CD8-positive, alpha-beta memory T cell (primary cell): ENCODE measurements around the gene MOV10. TPM values are rescaled to one million over a fixed set of nuclear protein-coding genes. Genes with fewer than 3 reads are reported as not detected.

Source experiments
- CTCF ChIA-PET: fragments of 350-600 bp; sonication (Branson Sonifier 250); formaldehyde crosslinking; loops from one replicate; lab custom pipeline; 2021; ENCODE audit warnings: antibody characterized with exemption; lab: Charles Lee
- POLR2A ChIA-PET: fragments of 350-600 bp; sonication (Branson Sonifier 250); formaldehyde crosslinking; loops from one replicate; lab custom pipeline; 2021; ENCODE audit warnings: antibody characterized with exemption; lab: Charles Lee
- DNase-seq, 5 donors: peaks; one replicate each; pipeline versions ENCODE4 v3.0.0 to v3.0.0-alpha.2; 2020 to 2022; ENCODE audit warnings: mixed read lengths in 1 of 5
- H3K27ac ChIP-seq: one replicate; pipeline ENCODE4 v1.7.0; 2013; ENCODE audit warnings: low read depth, mild to moderate bottlenecking, low read length, moderate library complexity
- H3K27me3 ChIP-seq: 2 replicates; pipeline ENCODE4 v1.7.0; 2013; ENCODE audit warnings: low read length, mild to moderate bottlenecking; ENCODE audit not compliant: insufficient read depth, poor library complexity, severe bottlenecking
- H3K36me3 ChIP-seq: 2 replicates; pipeline ENCODE4 v1.7.0; 2013; ENCODE audit warnings: mild to moderate bottlenecking, low read length, moderate library complexity; ENCODE audit not compliant: insufficient read depth
- H3K4me1 ChIP-seq: 2 replicates; pipeline ENCODE4 v1.7.0; 2013; ENCODE audit warnings: mild to moderate bottlenecking, low read length, moderate library complexity; ENCODE audit not compliant: insufficient read depth
- H3K4me3 ChIP-seq: 2 replicates; pipeline ENCODE4 v1.7.0; 2013; ENCODE audit warnings: mild to moderate bottlenecking, low read length
- H3K9me3 ChIP-seq: 2 replicates; pipeline ENCODE4 v1.7.0; 2013; ENCODE audit warnings: mild to moderate bottlenecking, low read length
- H3K27ac Mint-ChIP-seq, 8 donors: one replicate each; pipeline ENCODE4 v1.8.0; 2020 to 2021; ENCODE audit warnings: mixed read lengths in 8 of 8, mild to moderate bottlenecking in 6 of 8, inconsistent platforms in 3 of 8, moderate library complexity in 3 of 8
- H3K27me3 Mint-ChIP-seq, 2 donors: one replicate each; pipeline ENCODE4 v1.8.0; 2020 to 2021; ENCODE audit warnings: mixed read lengths in 2 of 2, mild to moderate bottlenecking in 1 of 2, moderate library complexity in 1 of 2
- H3K36me3 Mint-ChIP-seq, 3 donors: one replicate each; pipeline ENCODE4 v1.8.0; 2020 to 2021; ENCODE audit warnings: mixed read lengths in 3 of 3, inconsistent platforms in 1 of 3, mild to moderate bottlenecking in 1 of 3
- H3K4me1 Mint-ChIP-seq, 3 donors: one replicate each; pipeline ENCODE4 v1.8.0; 2020 to 2021; ENCODE audit warnings: mixed read lengths in 3 of 3, inconsistent platforms in 1 of 3, mild to moderate bottlenecking in 1 of 3
- H3K4me3 Mint-ChIP-seq, 7 donors: one replicate each; pipeline ENCODE4 v1.8.0; 2020 to 2021; ENCODE audit warnings: mixed read lengths in 7 of 7, mild to moderate bottlenecking in 6 of 7, moderate library complexity in 4 of 7, inconsistent platforms in 2 of 7
- H3K9me3 Mint-ChIP-seq, 5 donors: one replicate each; pipeline ENCODE4 v1.8.0; 2020 to 2022; ENCODE audit warnings: mixed read lengths in 5 of 5, mild to moderate bottlenecking in 3 of 5, moderate library complexity in 2 of 5, inconsistent platforms in 1 of 5
- polyA plus RNA-seq: library from polyadenylated mRNA; unstranded; fragments of 300-500 nt; fragmentation: Illumina TruSeq; gene quantifications from one replicate; pipeline ENCODE4 v1.2.3, GENCODE V29; 2021
- total RNA-seq, 2 experiments: library from RNA; stranded (reverse); gene quantifications; one replicate each; pipeline ENCODE4 v1.2.3, GENCODE V29; 2021

Gene MOV10
- total and polyA plus RNA-seq, 3 experiments from 2014 or later, result 29.9 to 33.7 (median 31.0) TPM

DNA sequence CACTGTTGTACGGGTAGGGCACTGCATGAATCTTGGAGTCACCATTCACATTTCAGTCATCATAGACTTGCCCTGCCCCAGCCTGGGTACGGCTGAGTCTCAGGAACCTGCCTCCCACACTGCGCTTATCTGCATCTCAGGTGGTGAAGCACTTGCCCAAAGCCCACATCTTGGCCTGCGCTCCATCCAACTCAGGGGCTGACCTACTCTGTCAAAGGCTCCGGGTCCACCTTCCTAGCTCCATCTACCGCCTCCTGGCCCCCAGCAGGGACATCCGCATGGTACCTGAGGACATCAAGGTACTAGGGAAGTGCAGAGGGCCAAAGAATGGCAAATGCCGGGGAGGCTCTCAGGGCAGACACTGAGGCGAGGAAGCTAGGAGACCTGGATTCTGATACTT, 20.8 kb downstream of the MOV10 start:
- H3K9me3 ChIP-seq, result no peaks in the 10 kb centered on the region
- peaks cover 37% of the 10 kb centered on the region for H3K36me3 ChIP-seq
- H3K4me1 ChIP-seq, result peaks cover 2% of the 10 kb centered on the region
- CTCF ChIA-PET, result no interaction called here
- Mint-ChIP-seq H3K9me3 (no peaks in the 10 kb centered on the region), H3K27me3 (no peaks in the 10 kb centered on the region), H3K27ac (peak overlapping the region in 1 of 8 donors; percentile 69), H3K36me3 (peaks cover 0 to 88% (median 19%) of the 10 kb centered on the region in 3 donors), H3K4me1 (peaks cover 5 to 18% (median 11%) of the 10 kb centered on the region in 3 donors), H3K4me3 (no peak overlapping the region)
- no peak overlapping the region for H3K4me3 ChIP-seq
- no peak for DNase-seq
- POLR2A ChIA-PET, result no interaction called here
- H3K27me3 ChIP-seq, result no peaks in the 10 kb centered on the region
- H3K27ac ChIP-seq, result no peak overlapping the region

DNA sequence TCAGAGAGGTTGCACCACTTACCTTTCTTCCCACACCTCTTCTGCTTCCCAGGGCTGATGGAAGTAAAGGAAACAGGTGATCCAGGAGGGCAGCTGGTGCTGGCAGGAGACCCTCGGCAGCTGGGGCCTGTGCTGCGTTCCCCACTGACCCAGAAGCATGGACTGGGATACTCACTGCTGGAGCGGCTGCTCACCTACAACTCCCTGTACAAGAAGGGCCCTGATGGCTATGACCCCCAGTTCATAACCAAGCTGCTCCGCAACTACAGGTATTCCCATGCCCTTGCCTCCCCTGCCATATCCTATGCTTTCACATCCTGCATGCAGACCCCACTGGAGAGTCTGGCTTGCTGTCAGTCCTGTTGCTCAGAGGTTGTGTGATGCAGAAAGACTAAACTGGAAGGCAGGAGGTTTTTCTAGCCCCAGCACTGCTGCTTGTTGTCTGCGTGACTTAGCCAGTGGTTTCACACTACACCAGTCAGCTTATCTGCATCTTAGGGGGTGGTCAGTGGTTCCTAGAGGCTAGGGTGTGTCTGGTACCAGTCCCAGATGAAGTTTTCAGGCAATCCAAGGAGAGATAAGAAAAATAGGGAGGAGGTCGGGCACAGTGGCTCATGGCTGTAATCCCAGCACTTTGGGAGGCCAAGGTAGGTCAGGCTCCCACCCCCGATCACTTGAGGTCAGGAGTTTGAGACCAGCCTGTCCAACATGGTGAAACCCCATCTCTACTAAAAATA, 22.3 kb downstream of the MOV10 start:
- Mint-ChIP-seq H3K4me1 (peaks cover 20 to 32% (median 26%) of the 10 kb centered on the region in 3 donors), H3K4me3 (no peak overlapping the region), H3K27ac (peak overlapping the region in 4 of 8 donors; percentile 26 to 81 (median 30)), H3K9me3 (no peaks in the 10 kb centered on the region), H3K36me3 (peaks cover 0 to 83% (median 17%) of the 10 kb centered on the region in 3 donors), H3K27me3 (no peaks in the 10 kb centered on the region)
- no peak for DNase-seq
- Histone ChIP-seq H3K4me1 (peaks cover 17% of the 10 kb centered on the region), H3K27ac (no peak overlapping the region), H3K4me3 (no peak overlapping the region), H3K36me3 (peaks cover 31% of the 10 kb centered on the region), H3K27me3 (no peaks in the 10 kb centered on the region), H3K9me3 (no peaks in the 10 kb centered on the region)
- CTCF ChIA-PET, result interaction anchor here (0.8 kb wide), 1 partner anchor 12 kb away, joined by 3 read pairs; no protein-coding TSS in a partner anchor
- POLR2A ChIA-PET, result no interaction called here

DNA sequence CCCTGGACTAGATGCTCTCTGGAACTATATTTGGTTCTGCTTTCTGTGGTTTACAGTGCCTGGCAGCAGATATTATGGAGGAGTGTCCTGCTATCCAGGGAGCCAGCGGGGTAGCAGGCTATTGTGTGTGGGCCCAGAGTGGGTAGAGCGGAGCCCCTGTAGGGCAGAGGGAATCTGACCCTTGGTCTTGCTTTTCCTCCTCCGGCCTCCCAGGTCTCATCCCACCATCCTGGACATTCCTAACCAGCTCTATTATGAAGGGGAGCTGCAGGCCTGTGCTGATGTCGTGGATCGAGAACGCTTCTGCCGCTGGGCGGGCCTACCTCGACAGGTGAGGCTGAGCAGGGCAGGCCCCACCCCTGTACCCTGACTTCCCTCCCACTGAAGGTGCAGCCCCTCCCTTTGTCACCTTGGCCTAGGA, 23.3 kb downstream of the MOV10 start:
- CTCF ChIA-PET, result interaction anchor here (1.4 to 1.6 kb wide), 2 partner anchors 17 to 196 kb away, joined by 5 read pairs; partner anchors contain the start of gene PPM1J
- Mint-ChIP-seq H3K27me3 (no peaks in the 10 kb centered on the region), H3K4me1 (peaks cover 30 to 42% (median 31%) of the 10 kb centered on the region in 3 donors), H3K36me3 (peaks cover 0 to 73% (median 8%) of the 10 kb centered on the region in 3 donors), H3K9me3 (no peaks in the 10 kb centered on the region), H3K27ac (peak overlapping the region in 3 of 8 donors; percentile 29 to 43 (median 38)), H3K4me3 (no peak overlapping the region)
- Histone ChIP-seq H3K4me1 (peaks cover 19% of the 10 kb centered on the region), H3K36me3 (peaks cover 25% of the 10 kb centered on the region), H3K4me3 (no peak overlapping the region), H3K27me3 (no peaks in the 10 kb centered on the region), H3K9me3 (no peaks in the 10 kb centered on the region), H3K27ac (no peak overlapping the region)
- DNase-seq, result no peak
- POLR2A ChIA-PET, result interaction anchor here (0.5 kb wide), 1 partner anchor 15 kb away, joined by 3 read pairs; no protein-coding TSS in a partner anchor

DNA sequence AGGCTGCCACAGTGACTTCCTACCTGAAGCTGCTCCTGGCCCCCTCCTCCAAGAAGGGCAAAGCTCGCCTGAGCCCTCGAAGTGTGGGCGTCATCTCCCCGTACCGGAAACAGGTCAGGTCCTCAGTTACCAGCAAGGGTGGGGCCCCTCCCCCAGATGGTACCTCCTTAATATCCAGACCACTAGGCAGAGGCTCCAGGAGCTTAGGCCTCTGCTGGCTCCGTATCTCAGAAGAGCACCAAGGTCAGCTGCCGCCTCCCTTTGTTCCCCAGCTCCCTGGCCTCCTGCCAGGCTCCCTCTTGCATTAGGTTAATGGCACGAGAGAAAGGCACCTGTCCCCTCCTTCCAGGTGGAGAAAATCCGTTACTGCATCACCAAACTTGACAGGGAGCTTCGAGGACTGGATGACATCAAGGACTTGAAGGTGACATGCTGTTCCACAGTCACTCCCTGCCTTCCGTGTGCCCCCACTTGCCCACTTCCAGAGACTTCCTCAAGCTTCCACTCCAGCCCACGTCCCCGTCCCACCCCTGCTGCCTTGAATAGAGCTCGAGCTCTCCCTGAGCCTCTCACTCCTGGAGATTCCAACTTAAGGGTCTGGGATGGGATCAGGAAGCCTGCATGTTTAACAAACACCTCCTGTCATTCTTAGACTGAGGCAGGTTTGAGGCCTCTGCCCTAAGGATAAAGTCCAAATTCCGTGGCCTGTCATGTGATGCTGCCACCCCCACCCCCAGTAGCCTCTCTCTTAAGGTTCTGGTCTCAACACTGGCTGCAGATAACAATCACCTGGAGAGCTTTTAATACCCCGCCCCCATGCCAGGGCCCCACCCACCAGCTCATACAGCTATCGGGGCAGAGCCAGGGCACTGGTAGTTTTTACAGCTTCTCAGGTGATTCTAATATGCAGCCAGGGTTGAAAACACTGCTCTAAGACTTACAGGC, 24.2 kb downstream of the MOV10 start:
- Mint-ChIP-seq H3K27me3 (no peaks in the 10 kb centered on the region), H3K36me3 (peaks cover 0 to 68% (median 4%) of the 10 kb centered on the region in 3 donors), H3K9me3 (no peaks in the 10 kb centered on the region), H3K4me3 (no peak overlapping the region), H3K4me1 (peaks cover 33 to 43% (median 36%) of the 10 kb centered on the region in 3 donors), H3K27ac (peak overlapping the region; percentile 12 to 93 (median 64))
- no peaks in the 10 kb centered on the region for H3K9me3 ChIP-seq
- H3K4me3 ChIP-seq, result no peak overlapping the region
- peak in 1 of 5 donors; percentile 47 for DNase-seq
- peaks cover 21% of the 10 kb centered on the region for H3K36me3 ChIP-seq
- ChIA-PET CTCF (interaction anchor here (1.4 to 2.3 kb wide), 4 partner anchors 16 to 197 kb away, joined by 4 to 7 read pairs (median 5); partner anchors contain the start of genes MOV10 and PPM1J), POLR2A (interaction anchor here (0.5 kb wide), 1 partner anchor 16 kb away, joined by 3 read pairs; no protein-coding TSS in a partner anchor)
- H3K4me1 ChIP-seq, result peaks cover 19% of the 10 kb centered on the region
- H3K27me3 ChIP-seq, result no peaks in the 10 kb centered on the region
- peak overlapping the region; percentile 86 for H3K27ac ChIP-seq

DNA sequence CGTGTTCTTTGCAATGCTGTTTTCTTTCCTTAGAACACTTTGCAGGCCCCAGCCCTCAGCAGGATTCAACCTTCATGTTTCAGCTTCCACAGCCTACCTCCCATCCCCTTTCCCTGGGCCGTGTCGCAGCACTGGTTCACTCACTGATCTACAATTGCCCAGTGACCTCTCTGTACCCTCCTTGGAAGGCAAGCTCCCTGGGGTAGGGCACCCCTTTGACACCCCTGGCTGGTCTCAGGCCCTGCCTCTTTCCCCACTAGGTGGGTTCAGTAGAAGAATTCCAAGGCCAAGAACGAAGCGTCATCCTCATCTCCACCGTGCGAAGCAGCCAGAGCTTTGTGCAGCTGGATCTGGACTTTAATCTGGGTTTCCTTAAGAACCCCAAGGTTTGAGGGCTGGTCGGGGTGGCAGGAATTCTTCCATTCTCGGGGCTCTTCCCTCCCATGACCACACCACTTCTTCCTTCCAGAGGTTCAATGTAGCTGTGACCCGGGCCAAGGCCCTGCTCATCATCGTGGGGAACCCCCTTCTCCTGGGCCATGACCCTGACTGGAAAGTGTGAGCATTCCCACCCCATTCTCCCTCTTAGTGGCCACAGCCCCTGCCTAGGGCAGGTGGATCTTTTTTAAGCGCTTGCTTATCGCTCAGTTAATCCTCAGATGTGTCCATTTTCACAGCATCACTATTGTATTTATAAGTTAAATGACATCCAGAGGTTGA, 25.1 kb downstream of the MOV10 start:
- Mint-ChIP-seq H3K4me1 (peaks cover 40 to 52% (median 45%) of the 10 kb centered on the region in 3 donors), H3K9me3 (no peaks in the 10 kb centered on the region), H3K36me3 (peaks cover 0 to 58% (median 4%) of the 10 kb centered on the region in 3 donors), H3K4me3 (no peak overlapping the region), H3K27ac (peak overlapping the region; percentile 52 to 96 (median 83)), H3K27me3 (no peaks in the 10 kb centered on the region)
- Histone ChIP-seq H3K4me1 (peaks cover 27% of the 10 kb centered on the region), H3K27ac (peak overlapping the region; percentile 86), H3K9me3 (no peaks in the 10 kb centered on the region), H3K4me3 (no peak overlapping the region), H3K36me3 (peaks cover 21% of the 10 kb centered on the region), H3K27me3 (no peaks in the 10 kb centered on the region)
- POLR2A ChIA-PET, result no interaction called here
- peak in 1 of 5 donors; percentile 20 for DNase-seq
- CTCF ChIA-PET, result interaction anchor here (1.0 to 2.3 kb wide), 5 partner anchors 10 to 35 kb away, joined by 3 to 7 read pairs (median 5); partner anchors contain the start of genes MOV10 and PPM1J

DNA sequence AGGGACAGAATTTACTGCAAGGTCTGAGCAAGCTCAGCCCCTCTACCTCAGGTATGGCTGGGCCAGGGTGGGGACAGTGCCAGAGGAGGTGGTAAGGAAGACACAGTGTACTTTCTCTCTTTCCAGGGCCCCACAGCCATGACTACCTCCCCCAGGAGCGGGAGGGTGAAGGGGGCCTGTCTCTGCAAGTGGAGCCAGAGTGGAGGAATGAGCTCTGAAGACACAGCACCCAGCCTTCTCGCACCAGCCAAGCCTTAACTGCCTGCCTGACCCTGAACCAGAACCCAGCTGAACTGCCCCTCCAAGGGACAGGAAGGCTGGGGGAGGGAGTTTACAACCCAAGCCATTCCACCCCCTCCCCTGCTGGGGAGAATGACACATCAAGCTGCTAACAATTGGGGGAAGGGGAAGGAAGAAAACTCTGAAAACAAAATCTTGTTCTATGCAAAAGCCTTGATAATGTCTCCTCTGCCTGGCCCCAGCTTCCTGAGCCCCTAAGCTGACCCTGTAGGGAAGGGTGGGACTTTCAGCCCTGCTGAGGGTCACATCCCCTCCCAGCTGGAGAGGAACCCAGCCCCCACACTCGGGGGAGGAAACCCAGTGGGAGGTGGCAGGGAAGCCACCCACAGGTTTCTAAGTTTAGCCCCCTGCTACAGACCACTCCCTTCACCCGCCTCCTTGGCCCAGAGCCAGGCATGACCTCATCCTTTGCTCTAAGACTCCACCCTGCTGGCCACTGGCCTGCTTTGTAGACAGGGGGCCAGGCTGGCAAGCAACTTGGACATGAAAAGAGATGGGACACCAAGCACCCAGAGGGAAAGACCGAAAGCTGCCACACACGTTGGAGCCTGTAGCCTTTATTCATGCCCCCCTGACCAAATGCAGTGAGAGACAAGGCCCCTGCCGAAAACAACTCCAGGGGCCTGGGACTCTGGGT, 26.1 kb downstream of the MOV10 start:
- peaks cover 21% of the 10 kb centered on the region for H3K36me3 ChIP-seq
- Mint-ChIP-seq H3K27ac (peak overlapping the region; percentile 70 to 96 (median 88)), H3K4me3 (peak overlapping the region in 3 of 7 donors; percentile 20 to 64 (median 58)), H3K9me3 (no peaks in the 10 kb centered on the region), H3K4me1 (peaks cover 50 to 62% (median 54%) of the 10 kb centered on the region in 3 donors), H3K36me3 (peaks cover 0 to 48% (median 3%) of the 10 kb centered on the region in 3 donors), H3K27me3 (no peaks in the 10 kb centered on the region)
- DNase-seq, result peak; percentile 54 to 87 (median 61)
- H3K27ac ChIP-seq, result peak overlapping the region; percentile 86
- peaks cover 36% of the 10 kb centered on the region for H3K4me1 ChIP-seq
- H3K9me3 ChIP-seq, result no peaks in the 10 kb centered on the region
- ChIA-PET POLR2A (interaction anchor here (0.9 kb wide), 1 partner anchor 15 kb away, joined by 3 read pairs; the partner anchor contains the start of gene PPM1J), CTCF (interaction anchor here (1.0 to 2.3 kb wide), 4 partner anchors 9 to 36 kb away, joined by 3 to 7 read pairs (median 4); partner anchors contain the start of genes MOV10 and PPM1J)
- no peak overlapping the region for H3K4me3 ChIP-seq
- no peaks in the 10 kb centered on the region for H3K27me3 ChIP-seq
